IMR-90 (cell line): ENCODE measurements around the gene HIF1A. TPM values are rescaled to one million over a fixed set of nuclear protein-coding genes. Genes with fewer than 3 reads are reported as not detected.

Experiments
- ATAC-seq: fragments of 200-7000 bp; cut with Tn5 transposase; 2 replicates; pipeline ENCODE4 v1.9.1; 2020; ENCODE audit warnings: low read depth, mild to moderate bottlenecking, moderate library complexity
- BruUV-seq: library from RNA; stranded (reverse); fragments of 400-500 nt; replicated peaks from 2 replicates; lab custom pipeline; 2021; lab: Mats Ljungman, UMichigan
- CTCF ChIA-PET: fragments of 300-600 bp; formaldehyde crosslinking; extraction: SDS; loops from one replicate; lab custom pipeline; 2021; ENCODE audit warnings: antibody characterized with exemption; lab: Yijun Ruan, JAX
- POLR2A ChIA-PET: fragments of 300-600 bp; sonication (Branson Sonifier 250); formaldehyde crosslinking; loops from one replicate; lab custom pipeline; 2022; ENCODE audit warnings: antibody characterized with exemption; ENCODE audit not compliant: unreplicated experiment; lab: Charles Lee
- DNase-seq: peaks from one replicate; pipeline ENCODE4 v3.0.0; 2013
- H2AFZ ChIP-seq: replicated peaks from 2 replicates; pipeline ENCODE3; 2013; ENCODE audit warnings: low read length, mild to moderate bottlenecking; ENCODE audit not compliant: poor library complexity
- H2AK5ac ChIP-seq: 2 replicates; pipeline ENCODE4 v1.6.1; 2013; ENCODE audit warnings: low read depth, low read length, inconsistent platforms
- H2AK9ac ChIP-seq: replicated peaks from 2 replicates; pipeline ENCODE3; 2013; ENCODE audit warnings: mild to moderate bottlenecking, low read depth, low read length, moderate library complexity; ENCODE audit not compliant: poor library complexity
- H2BK120ac ChIP-seq: 2 replicates; pipeline ENCODE4 v1.6.1; 2013; ENCODE audit warnings: low read depth, low read length, inconsistent platforms
- H2BK15ac ChIP-seq: 3 replicates; pipeline ENCODE4 v1.6.1; 2013; ENCODE audit warnings: low read depth, low read length, inconsistent platforms
- H2BK20ac ChIP-seq: 2 replicates; pipeline ENCODE4 v1.6.1; 2013; ENCODE audit warnings: low read depth, mild to moderate bottlenecking, inconsistent platforms, low read length, moderate library complexity
- H2BK5ac ChIP-seq: 2 replicates; pipeline ENCODE4 v1.6.1; 2013; ENCODE audit warnings: mild to moderate bottlenecking, low read depth, low read length, inconsistent platforms; ENCODE audit not compliant: poor library complexity, severe bottlenecking
- H3K14ac ChIP-seq: replicated peaks from 2 replicates; pipeline ENCODE4 v1.6.1; 2013; ENCODE audit warnings: low read depth, low read length, inconsistent platforms
- H3K18ac ChIP-seq: 2 replicates; pipeline ENCODE4 v1.6.1; 2013; ENCODE audit warnings: low read depth, low read length, control low read depth
- H3K23ac ChIP-seq: 2 replicates; pipeline ENCODE4 v1.6.1; 2013; ENCODE audit warnings: low read depth, low read length, inconsistent platforms
- H3K27ac ChIP-seq: 2 replicates; pipeline ENCODE4 v1.5.1; 2013; ENCODE audit warnings: mild to moderate bottlenecking, control low read depth, low read length; ENCODE audit not compliant: insufficient read depth
- H3K27me3 ChIP-seq: 2 replicates; pipeline ENCODE4 v1.6.1; 2013; ENCODE audit warnings: low read length; ENCODE audit not compliant: control insufficient read depth, insufficient read depth
- H3K36me3 ChIP-seq: 2 replicates; pipeline ENCODE4 v1.6.1; 2013; ENCODE audit warnings: low read length, mixed read lengths; ENCODE audit not compliant: control insufficient read depth, insufficient read depth
- H3K4ac ChIP-seq: 2 replicates; pipeline ENCODE4 v1.6.1; 2013; ENCODE audit warnings: low read depth, low read length, inconsistent platforms
- H3K4me1 ChIP-seq: 2 replicates; pipeline ENCODE4 v1.6.1; 2013; ENCODE audit warnings: low read length, mixed read lengths; ENCODE audit not compliant: control insufficient read depth, insufficient read depth
- H3K4me2 ChIP-seq: 2 replicates; pipeline ENCODE4 v1.6.1; 2013; ENCODE audit warnings: low read depth, mild to moderate bottlenecking, control low read depth, low read length, moderate library complexity
- H3K4me3 ChIP-seq: 2 replicates; pipeline ENCODE4 v1.5.1; 2013; ENCODE audit warnings: low read depth, mild to moderate bottlenecking, control low read depth, low read length, moderate library complexity; ENCODE audit not compliant: insufficient read depth
- H3K56ac ChIP-seq: 2 replicates; pipeline ENCODE4 v1.6.1; 2013; ENCODE audit warnings: low read length, inconsistent platforms; ENCODE audit not compliant: insufficient read depth; ENCODE audit errors: extremely low read depth
- H3K79me1 ChIP-seq, 2 experiments: 2 replicates each; pipeline ENCODE4 v1.6.1; 2013; ENCODE audit warnings: low read length in 2 of 2, inconsistent platforms in 1 of 2, low read depth in 1 of 2
- H3K9ac ChIP-seq: 2 replicates; pipeline ENCODE4 v1.6.1; 2013; ENCODE audit warnings: low read depth, low read length, control low read depth
- H3K9me1 ChIP-seq: 2 replicates; pipeline ENCODE4 v1.6.1; 2013; ENCODE audit warnings: low read length, inconsistent platforms; ENCODE audit not compliant: insufficient read depth
- H3K9me3 ChIP-seq: 2 replicates; pipeline ENCODE4 v1.6.1; 2013; ENCODE audit warnings: low read length; ENCODE audit not compliant: control insufficient read depth, insufficient read depth
- H4K20me1 ChIP-seq: 2 replicates; pipeline ENCODE4 v1.6.1; 2013; ENCODE audit warnings: low read length, inconsistent platforms; ENCODE audit not compliant: insufficient read depth
- H4K5ac ChIP-seq: 2 replicates; pipeline ENCODE4 v1.6.1; 2013; ENCODE audit warnings: mild to moderate bottlenecking, low read depth, low read length, control low read depth
- H4K8ac ChIP-seq, 2 experiments: 2 replicates each; pipeline ENCODE4 v1.6.1; 2013; ENCODE audit warnings: low read depth in 2 of 2, low read length in 2 of 2, control low read depth in 1 of 2, inconsistent platforms in 1 of 2
- H4K91ac ChIP-seq: 2 replicates; pipeline ENCODE4 v1.6.1; 2013; ENCODE audit warnings: low read depth, low read length, inconsistent platforms; ENCODE audit not compliant: insufficient read depth
- BHLHE40 ChIP-seq: fragments of 150-350 bp; IDR thresholded peaks from 2 replicates; pipeline ENCODE4 v1.6.1; 2016; ENCODE audit warnings: mild to moderate bottlenecking, low read depth, low read length
- CEBPB ChIP-seq: IDR thresholded peaks from 2 replicates; pipeline ENCODE4 v1.6.1; 2012; ENCODE audit warnings: low read depth, low read length, improper control_type of control experiment
- POLR2A ChIP-seq: IDR thresholded peaks from 2 replicates; pipeline ENCODE4 v1.6.1; 2012; ENCODE audit warnings: mild to moderate bottlenecking, low read depth, low read length
- RCOR1 ChIP-seq: IDR thresholded peaks from 2 replicates; pipeline ENCODE4 v1.6.1; 2012; ENCODE audit warnings: mild to moderate bottlenecking, low read length, improper control_type of control experiment; ENCODE audit not compliant: insufficient replicate concordance
- RFX5 ChIP-seq: IDR thresholded peaks from 2 replicates; pipeline ENCODE4 v1.8.0; 2012; ENCODE audit warnings: low read depth, mild to moderate bottlenecking, low read length, moderate library complexity
- SMC3 ChIP-seq: fragments of 150-350 bp; IDR thresholded peaks from 2 replicates; pipeline ENCODE4 v1.6.1; 2016; ENCODE audit warnings: low read depth, mild to moderate bottlenecking, antibody characterized with exemption, low read length, moderate library complexity
- WGBS, 2 experiments: methylation state at CpG; one replicate each; pipeline versions ENCODE4 v1.1.5 to v1.1.7; 2013; ENCODE audit warnings: missing lambda C conversion rate in 2 of 2; ENCODE audit not compliant: insufficient read length in 1 of 2; ENCODE audit errors: extremely low coverage in 2 of 2; 5-methylcytosine and 5-hydroxymethylcytosine counted together
- dilution Hi-C: fragments of 300-500 bp; cut with HindIII; formaldehyde crosslinking; loops from one replicate; pipeline ENCODE4 v1.14.3; 2018; ENCODE audit warnings: low sequenced_read_pairs; ENCODE audit not compliant: unreplicated experiment
- in situ Hi-C: fragments of 300-500 bp; cut with MboI; formaldehyde crosslinking; loops from 3 replicates; pipeline ENCODE4 v1.14.3; 2019; ENCODE audit warnings: low sequenced_read_pairs, inconsistent platforms, mixed read lengths
- intact Hi-C: fragments of 100-400 bp; cut with micrococcal nuclease; formaldehyde crosslinking; loops from 2 replicates; pipeline ENCODE4 v1.10.0; 2022
- polyA plus RNA-seq, 3 experiments: library from polyadenylated mRNA; depleted of rRNA; stranded (reverse); fragments of >200 nt; gene quantifications; 2 replicates each; pipeline ENCODE4 v1.2.3, GENCODE V29; 2012; ENCODE audit warnings: low replicate concordance in 1 of 3
- total RNA-seq: library from RNA; depleted of rRNA; stranded (reverse); fragments of >200 nt; gene quantifications from 2 replicates; pipeline ENCODE4 v1.2.3, GENCODE V29; 2012

The HIF1A gene
- total and polyA plus RNA-seq, 2 of the 4 experiments (the other 2 are of a cell fraction): 128 to 301 TPM

DNA sequence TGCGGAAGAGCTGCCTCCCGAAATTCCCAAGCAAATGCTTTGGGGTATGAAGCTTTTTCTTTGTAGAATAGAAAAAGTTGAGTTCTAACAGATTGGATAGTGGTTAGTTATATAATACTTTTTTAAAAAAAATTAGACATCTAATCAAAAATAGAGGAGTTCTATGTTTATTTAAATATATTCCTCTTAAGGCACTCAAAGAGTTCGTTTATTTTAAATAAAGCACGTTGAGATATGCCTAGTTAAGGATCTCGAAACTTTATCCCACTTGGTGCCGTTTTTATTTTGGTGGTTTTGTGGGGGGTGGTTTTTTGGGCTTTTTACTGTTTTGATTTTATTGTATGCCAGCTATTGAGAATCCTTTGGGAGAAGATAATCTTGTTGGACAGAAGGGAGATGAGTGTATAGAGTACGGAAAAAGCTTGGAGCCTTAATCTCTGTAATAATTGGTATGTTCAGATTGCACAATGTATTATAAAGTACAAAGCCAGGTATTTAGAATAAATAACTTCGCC lies 56.2 kb downstream of the HIF1A start:
- ChIA-PET POLR2A (interaction anchor here (1.0 kb wide), 1 partner anchor 13 kb away, joined by 4 read pairs; no protein-coding TSS in a partner anchor), CTCF (interaction anchor here (0.7 to 1.6 kb wide), 2 partner anchors 13 to 1529 kb away, joined by 3 read pairs; no protein-coding TSS in a partner anchor)
- dilution Hi-C loops (no loop called here), intact Hi-C loops (loop anchor here (2.0 to 5.0 kb wide), 2 partner anchors 189 to 285 kb away; no protein-coding TSS in a partner anchor), in situ Hi-C loops (no loop called here)
- Histone ChIP-seq H3K9ac (peak overlapping the region; percentile 34; the same call in 1 of the 2 replicates), H2BK5ac (peak overlapping the region; percentile 99), H3K23ac (no peak overlapping the region), H3K56ac (no peak overlapping the region), H4K91ac (no peak overlapping the region; the same call in 1 of the 2 replicates), H3K36me3 (peaks cover 18% of the 10 kb centered on the region), H3K79me1 (peaks cover 3% of the 10 kb centered on the region in 2 experiments; a peak in 2 of 4 replicates), H3K4me2 (peak overlapping the region; percentile 37; the same call in 1 of the 2 replicates), H3K4ac (peak overlapping the region; percentile 39; the same call in 1 of the 2 replicates), H4K5ac (peak overlapping the region; percentile 89; the same call in 1 of the 2 replicates), H3K27ac (peak overlapping the region; percentile 88), H2BK120ac (peak overlapping the region; percentile 12; the same call in 1 of the 2 replicates), H4K8ac (peak overlapping the region; percentile 60 to 70), H2BK15ac (no peak overlapping the region), H3K18ac (no peak overlapping the region; the same call in 1 of the 2 replicates), H3K27me3 (no peaks in the 10 kb centered on the region), H3K9me1 (peaks cover 2% of the 10 kb centered on the region; the same call in 1 of the 2 replicates), H2AK5ac (no peak overlapping the region), H3K9me3 (peaks cover 4% of the 10 kb centered on the region), H3K4me1 (peaks cover 11% of the 10 kb centered on the region), H2AFZ (peak overlapping the region; percentile 91), H2AK9ac (peak overlapping the region; percentile 21), H3K4me3 (peak overlapping the region; percentile 45; the same call in 1 of the 2 replicates), H4K20me1 (peaks cover 7% of the 10 kb centered on the region; the same call in 1 of the 2 replicates), H2BK20ac (no peak overlapping the region), H3K14ac (peak overlapping the region; percentile 51; the same call in 1 of the 2 replicates)
- TF ChIP-seq RCOR1 (no peak), POLR2A (no peak; the same call in 1 of the 2 replicates), CEBPB (peak; percentile 70), BHLHE40 (no peak), SMC3 (no peak), RFX5 (no peak)
- no TSS peak for BruUV-seq
- WGBS, 2 experiments: 50% methylated on average over 2 of the region's 8 CpGs; no CpG with 5 or more reads in 1 of the 2 experiments
- DNase-seq (no peak), ATAC-seq (no peak)
